Measurements from ENCODE around the gene PGAP2.
"Not testable (repeated sequence)": the region's sequence is repeated elsewhere in the genome, so short reads cannot be mapped to it uniquely, and the experiment has no call there.

Gene PGAP2

DNA sequence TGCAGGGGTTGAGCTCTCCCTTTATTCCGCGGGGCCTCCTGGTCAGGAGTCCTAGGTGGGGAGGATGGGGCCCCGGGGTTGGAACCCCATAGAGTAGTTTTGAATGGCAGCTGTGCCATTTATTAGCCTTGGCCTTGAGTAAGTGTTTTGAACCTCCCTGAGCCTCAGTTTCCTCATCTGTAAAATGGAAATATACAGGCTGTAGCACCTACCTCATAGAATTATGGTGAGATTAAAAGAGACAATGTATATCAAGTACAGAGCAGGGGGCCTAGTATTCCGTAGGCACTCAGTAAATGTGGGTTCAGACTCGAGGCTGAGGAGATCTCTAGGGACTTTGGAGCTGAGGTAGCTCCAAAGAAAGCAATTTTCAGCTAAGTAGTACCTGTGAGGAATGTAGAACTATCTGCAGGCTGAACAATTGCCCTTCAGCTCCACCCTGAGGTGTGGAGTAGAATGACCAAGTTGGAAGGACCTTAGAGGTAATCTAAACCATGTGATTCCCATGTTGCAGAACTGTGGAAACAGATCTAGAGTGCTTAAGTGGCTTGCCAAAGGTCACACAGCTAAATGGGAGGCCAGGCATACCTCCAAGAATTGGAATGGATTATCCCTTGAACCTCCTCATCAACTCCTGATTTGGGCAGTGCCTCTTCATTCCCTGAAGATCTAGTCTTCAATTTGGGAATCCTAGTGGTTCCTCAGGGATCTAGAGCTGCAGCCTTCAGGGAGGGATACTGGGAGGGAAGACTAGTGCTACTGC lies 682 bp downstream of the PGAP2 start:
- no peak for DNase-seq

DNA sequence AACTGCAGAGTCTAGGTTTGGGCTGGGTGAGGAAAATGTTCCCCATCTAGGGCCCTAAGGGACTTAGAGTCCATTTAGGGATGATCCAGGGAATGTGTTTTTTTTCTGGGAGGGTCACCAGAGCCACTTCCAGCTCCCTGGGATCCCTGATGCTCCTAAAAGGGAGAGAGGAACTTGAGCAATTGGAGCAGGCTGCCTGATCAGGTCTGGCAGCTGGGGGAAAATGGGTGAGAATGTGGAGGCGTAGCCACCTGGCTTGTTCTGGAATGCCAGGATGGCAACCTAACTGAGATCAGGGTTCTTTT lies 1.2 kb downstream of the PGAP2 start:
- DNase-seq = no peak

DNA sequence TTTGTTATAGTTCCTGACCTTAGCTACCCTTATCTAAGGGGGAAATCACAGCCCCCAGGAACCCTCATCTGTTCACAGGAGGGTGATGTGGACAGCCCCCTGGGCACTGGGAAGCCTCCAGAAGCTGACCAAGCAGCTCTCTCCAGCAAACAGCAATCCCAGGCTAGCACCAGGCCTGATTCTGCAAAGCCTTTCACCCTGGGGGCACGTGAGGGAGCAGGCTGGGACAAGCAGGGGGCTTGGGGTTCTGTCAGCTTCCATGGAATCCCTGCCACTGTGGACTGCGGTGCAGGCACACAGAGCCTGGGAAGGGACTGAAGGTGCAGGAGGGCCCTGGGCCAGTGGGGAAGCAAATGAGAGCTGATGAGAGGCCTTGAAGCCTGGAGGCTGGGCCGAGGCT lies 2.1 kb downstream of the PGAP2 start:
- no peak for DNase-seq

DNA sequence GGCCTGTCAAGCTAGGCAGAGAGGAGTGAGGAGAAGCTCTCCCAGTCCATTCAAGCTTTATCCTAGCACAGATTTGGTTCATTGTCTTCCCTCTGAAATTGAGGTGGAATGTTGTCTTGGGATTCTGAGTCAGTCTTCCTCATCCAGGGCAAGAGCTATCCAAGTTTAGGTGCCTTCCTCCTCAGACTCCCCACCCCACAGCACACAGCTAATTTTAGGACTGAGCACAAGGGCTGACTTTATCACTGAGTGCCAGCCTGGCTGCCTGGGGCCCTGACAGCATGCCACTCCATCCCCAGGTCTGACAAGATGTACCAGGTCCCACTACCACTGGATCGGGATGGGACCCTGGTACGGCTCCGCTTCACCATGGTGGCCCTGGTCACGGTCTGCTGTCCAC lies 2.6 kb downstream of the PGAP2 start:
- no peak for DNase-seq

DNA sequence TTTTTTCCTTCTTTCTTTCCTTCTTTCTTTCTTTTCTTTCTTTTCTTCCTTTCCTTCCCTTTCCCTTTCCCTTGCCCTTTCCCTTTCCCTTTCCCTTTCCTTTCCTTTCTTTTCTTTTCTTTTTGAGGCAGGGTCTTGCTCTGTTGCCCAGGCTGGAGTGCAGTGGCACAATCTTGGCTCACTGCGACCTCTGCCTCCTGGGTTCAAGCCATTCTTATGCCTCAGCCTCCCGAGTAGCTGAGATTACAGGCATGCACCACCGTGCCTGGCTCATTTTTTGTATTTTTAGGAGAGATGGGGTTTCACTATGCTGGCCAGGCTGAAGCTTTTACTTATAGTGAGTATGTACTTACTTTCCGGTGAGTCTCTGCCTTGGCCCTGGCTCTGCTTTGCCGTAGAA lies 6.5 kb downstream of the PGAP2 start:
- not testable (repeated sequence) for DNase-seq

DNA sequence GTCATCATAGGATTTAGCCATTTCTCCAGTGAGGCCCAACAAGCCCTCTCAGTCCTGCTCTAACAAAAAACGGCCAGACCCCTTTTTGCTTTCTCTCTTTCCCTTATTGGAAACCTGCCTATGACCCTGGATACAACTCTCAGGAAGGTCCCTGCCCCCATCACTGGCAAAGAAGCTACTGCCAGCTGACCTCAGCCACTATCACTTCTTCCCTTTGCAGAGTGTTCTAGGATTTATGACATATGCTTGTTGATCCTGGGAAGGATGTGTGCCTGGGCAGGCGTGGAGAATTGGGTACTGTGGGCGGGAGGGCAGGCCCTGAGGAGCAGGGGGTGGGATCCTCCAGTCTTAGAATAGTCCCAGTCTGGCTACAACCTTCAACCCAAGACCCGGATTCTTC lies 7.5 kb downstream of the PGAP2 start:
- DNase-seq = no peak

DNA sequence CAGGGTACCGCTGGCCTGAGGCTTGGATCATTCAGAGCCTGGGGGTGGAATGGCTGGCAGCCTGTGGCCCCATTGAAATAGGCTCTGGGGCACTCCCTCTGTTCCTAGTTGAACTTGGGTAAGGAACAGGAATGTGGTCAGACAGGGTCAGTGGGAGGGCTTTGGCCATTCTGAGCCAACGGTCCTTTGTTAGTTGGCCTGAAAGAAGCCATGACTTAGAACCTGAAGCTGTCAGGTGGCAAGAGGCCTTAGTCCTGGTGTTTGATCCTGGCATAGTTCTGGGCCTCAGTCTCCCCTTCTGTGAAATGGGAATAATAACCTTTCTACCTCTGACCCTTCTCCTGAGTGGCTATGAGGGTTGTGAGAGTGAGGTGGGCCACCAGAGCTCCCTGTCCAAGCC lies 8.3 kb downstream of the PGAP2 start:
- no peak for DNase-seq

DNA sequence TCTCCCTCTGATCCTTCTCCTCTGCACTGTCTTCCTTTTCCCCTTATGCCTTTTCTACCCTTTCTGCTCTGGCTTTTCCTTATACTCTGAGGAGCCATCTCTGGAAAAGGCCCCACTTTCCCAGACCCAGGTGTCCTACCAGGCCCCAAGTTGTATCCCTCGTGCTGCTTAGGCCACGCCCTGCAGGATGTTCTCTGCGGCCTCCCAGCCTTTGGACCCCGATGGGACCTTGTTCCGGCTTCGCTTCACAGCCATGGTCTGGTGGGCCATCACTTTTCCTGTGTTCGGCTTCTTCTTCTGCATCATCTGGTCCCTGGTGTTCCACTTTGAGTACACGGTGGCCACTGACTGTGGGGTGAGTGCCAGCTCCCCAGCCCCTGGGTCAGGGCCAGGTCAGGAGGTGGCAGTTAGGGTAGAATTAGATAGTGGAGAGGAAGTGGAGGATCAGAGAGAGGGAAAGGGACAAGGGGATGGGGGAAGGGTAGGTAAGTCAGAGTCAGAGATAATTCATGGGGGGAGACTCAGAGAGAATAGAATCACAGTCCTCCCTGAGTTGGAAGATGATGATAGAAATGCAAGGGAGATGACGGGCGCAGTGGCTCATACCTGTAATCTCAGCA lies 8.9 kb downstream of the PGAP2 start:
- no peak for DNase-seq

DNA sequence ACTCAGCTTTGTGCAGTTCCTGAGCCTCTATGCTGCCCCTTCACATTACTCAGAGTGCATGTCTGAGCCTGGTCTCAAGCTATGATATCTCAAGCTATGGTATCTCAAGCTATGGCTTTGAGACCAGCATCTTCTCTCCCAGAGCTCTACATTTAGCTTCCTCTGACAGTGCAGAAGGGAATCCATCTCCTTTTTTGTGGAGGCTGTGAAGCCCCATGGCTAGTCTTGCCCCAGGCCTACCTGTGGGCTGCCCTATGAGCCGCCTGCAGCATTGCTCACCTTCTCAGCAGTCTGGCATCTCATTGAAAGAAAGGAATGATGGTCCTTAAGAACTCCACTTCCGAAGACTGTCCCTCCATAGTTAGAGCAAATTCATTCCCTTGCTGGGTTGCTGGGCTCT lies 12.6 kb downstream of the PGAP2 start:
- no peak for DNase-seq

DNA sequence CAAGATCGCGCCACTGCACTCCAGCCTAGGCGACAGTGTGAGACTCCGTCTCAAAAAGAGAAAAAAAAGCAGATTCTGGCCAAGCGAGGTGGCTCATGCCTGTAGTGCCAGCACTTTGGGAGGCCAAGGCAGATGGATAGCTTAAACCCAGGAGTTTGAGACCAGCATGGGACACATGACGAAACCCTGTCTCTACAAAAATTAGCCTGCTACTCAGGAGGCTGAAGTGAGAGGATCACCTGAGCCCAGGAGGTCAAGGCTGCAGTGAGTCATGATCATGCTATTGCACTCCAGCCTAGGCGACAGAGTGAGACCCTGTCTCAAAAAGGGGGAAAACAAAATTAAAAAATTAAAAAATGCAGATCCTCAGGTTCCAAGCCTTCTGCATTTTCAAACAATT lies 14.0 kb downstream of the PGAP2 start:
- DNase-seq = no peak

DNA sequence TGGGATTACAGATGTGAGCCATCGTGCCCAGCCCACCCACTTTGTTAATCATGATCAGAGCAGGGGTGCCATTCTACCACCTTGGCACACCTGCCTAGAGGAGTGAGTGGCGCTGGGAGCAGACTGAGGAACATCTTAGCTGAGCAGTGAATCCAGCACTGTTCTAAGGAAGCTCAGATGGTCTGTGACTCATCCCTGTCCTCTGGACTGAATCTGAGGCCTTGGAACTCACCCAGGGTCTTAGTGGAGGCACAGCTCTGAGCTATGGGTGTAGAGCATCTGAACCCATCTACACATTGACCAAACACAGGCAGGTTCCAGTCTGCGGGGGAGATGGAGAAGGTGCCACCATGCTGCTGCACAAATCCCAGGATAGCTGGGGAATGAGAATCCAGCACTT lies 14.9 kb downstream of the PGAP2 start:
- DNase-seq = no peak

DNA sequence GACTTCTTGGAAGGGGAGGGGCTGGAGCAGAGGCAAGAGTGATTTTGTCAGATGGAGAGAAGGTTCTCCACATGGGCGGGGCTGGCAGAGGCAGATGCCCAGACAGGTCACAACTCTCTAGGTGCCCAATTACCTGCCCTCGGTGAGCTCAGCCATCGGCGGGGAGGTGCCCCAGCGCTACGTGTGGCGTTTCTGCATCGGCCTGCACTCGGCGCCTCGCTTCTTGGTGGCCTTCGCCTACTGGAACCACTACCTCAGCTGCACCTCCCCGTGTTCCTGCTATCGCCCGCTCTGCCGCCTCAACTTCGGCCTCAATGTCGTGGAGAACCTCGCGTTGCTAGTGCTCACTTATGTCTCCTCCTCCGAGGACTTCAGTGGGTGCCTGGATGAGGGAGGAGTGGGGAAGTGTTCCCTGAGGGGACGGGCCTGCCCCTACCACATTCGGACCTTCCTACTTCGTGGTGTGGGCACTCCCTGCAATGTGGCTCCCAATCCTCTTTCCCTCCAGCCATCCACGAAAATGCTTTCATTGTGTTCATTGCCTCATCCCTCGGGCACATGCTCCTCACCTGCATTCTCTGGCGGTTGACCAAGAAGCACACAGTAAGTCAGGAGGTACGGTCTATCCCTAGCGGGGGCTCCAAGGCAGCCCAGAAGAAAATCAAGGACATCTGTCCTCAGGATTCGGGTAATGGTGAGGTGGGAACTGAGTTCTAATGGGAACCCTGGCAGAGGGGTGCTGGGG lies 15.6 kb downstream of the PGAP2 start:
- no peak for DNase-seq

DNA sequence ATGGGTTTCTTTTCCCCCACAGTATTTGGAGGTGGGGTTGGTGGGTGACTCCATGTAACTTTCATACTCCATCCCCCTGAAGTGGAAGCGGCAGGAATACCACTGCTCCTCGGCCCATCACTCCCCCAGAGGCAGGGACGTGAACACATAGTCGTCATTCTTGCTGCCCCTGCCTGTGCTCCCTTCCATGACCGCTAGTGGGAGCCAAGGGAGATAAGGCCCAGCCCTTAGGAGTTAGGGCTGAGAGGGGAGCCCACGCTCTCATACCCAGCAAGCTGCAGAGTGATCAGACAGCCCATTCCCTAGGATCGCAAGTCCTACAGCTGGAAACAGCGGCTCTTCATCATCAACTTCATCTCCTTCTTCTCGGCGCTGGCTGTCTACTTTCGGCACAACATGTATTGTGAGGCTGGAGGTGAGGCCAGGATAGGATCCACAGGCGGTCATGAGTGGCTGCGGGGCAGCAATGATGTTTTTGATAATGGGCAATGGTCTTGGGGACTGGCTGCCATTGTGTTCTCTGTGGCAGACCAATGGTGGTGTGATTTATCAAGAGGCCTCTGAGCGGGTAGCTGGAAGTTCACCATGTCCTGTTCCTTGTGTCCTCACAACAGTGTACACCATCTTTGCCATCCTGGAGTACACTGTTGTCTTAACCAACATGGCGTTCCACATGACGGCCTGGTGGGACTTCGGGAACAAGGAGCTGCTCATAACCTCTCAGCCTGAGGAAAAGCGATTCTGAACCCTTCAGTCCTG lies 16.5 kb downstream of the PGAP2 start:
- DNase-seq = peak; percentile 83 to 84

DNA sequence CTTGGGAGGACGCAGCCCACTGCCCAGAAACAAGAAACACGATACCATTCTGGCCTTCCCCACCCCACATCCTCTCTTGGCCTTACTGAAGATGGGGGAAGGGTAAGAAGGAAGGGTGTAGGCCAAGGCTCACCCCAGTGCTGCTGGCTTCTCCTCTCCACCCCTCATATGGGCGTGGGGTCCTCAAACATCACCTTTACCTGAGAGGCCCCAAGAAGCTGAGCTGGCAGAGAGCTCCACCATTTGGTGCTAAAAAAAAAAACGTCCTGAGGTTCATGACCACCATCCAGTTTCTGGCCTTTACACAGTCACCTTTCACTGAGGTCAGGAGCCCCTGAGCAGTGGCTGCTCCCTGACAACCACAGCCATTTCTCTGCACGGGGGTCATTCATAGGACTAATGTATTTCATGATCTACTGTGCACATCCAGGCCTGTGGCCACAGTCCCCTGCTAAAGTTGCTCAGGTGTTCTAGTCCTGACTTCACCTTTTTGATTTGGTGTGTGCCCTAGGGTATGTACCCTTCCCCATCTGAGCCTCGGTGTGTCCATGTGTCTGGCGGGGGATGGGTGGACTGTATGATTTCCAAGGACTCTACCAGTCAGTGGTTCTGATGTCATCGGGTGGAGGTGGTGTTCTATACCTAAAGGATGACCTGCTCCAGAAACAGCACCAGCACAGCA lies 17.3 kb downstream of the PGAP2 start:
- no peak for DNase-seq

DNA sequence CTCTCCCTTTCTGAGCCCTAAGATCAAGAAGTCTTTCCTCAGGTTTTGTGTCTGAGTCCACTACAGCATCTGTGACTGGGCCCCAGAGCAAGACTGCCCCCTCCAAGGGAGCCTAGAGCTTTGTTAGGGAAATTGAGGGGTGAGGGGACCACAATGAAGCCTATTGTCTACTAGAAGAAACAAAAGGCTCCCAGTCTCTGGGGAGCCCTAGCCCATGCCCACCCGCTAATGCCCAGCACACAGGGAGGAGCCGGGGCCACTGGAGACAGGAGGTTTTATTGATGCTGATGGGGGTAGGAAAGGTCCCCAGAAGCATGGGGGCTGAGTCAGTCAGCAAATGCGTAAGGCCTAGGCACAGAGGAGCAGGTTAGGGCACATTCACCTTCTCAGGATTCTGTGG lies 18.4 kb downstream of the PGAP2 start:
- no peak for DNase-seq

DNA sequence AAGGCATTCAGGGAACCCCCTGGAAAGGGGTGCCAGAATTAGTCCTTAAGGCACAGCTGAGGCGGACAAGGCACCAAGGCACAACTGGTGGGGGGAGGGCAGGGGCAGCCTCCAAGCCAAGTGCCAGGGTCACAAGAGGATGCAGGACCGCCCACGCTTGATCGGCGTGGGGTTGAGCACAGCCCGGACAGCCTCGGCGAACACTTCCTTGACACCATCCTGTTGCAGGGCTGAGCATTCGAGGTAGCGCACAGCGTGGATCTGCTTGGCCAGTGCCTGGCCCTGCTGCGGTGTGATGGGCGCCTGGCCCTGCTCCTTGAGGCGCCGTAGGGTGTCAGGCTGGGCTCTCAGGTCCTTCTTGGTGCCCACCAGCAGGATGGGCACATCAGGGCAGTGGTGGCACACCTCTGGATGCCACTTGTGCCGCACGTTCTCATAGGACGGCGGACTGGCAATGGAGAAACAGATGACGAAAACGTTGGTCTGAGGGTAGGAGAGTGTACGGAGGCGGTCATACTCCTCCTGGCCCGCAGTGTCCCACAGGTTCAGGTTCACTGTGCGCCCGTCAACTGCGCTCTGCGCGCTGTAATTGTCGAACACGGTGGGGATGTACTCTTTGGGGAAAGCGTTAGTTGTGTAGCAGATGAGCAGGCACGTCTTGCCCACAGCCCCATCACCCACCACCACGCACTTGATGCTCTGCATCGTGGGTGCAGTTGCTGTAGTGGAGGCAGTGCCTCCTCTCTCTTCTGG lies 19.2 kb downstream of the PGAP2 start:
- DNase-seq = no peak

DNA sequence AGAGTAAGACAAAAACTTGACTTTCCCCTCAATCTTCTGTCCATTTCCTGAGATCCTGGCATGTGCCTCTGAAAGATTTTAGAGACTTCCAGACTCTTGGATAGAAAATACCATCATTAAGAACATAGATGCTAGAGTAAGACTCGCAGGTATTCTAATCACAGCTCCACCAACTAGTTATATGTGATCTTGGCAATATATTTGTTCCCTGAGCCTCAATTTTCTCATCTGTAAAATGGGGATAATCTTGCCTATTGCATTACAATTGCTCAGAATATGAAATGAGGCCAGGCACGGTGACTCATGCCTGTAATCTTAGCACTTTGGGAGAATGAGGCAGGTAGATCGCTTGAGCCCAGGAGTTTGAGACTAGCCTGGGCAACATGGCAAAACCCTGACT lies 21.7 kb downstream of the PGAP2 start:
- DNase-seq = no peak

DNA sequence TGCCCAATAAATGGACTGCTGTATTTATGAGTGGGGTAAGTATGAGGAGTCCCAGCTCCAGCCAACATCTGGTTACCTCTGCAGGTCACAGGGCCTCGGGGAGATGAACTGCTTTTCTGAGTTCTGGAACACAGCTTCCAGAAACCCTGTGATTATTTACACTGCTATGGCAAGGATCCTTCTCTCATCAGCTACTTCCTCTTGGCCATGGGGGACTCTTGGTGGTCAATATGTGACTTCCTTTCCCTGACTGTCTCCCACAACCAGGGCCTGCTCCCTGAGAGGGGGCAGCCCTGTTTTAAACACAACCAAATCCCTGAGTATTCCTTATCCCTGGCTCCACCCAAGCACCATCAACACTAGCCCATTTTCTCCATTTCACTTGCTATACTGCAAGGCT lies 22.4 kb downstream of the PGAP2 start:
- no peak for DNase-seq

DNA sequence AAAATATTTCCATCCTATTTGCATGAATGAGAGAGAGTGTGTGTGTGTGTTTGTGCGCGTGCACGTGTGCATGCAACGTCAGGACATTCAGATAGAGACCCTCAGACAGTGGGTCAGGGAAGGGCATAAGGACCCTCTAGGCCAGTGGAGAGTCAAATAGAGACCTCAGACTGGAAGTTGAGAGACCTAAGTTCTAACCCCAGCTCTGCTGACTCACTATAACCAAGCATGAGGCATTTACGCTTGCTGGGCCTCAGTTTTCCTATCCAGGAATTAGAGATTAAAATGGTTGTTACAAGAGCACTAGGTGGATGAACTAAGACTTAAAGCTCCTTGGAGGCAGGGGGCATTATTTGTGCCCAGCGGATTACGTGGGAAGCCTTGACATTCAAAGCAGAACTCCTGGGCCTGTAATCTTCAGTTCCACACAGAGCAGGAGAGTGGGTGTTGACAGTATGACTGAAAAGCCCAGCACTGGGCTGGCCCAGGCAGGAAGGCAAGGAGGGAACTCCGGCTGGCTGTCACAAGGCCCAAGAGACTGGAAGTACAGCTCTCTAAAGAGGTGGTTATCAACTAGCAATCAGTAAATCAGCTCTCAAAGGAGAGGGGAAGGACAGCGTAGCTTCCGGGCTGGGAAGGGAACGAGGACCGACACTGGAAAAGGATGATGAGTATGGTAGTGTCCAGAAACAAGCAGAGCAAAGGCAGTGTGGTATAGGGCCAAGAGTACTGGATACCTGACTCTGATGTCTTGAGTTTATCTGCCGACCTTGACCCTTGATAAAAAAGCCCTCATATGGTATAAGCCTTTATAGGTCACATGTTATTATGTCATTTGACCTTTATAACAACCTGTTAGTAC lies 23.2 kb downstream of the PGAP2 start:
- DNase-seq = no peak

DNA sequence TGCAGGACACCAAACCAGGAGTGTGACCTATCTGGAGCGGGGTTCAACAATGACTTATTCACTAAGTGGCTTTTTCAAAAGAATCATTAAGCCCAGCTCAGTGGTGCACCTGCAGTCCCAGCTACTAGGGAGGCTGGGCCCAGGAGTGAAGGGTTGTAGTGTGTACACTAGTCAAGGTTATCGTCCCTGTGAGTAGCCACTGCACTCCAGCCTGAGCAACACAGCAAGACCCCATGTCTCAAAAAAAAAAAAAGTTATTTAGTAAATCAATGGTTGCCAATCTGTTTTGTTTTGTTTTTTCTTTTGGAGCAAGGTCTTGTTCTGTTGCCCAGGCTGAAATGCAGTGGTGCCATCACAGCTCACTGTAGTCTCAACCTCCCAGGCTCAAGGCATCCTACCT lies 24.5 kb downstream of the PGAP2 start:
- no peak for DNase-seq

DNA sequence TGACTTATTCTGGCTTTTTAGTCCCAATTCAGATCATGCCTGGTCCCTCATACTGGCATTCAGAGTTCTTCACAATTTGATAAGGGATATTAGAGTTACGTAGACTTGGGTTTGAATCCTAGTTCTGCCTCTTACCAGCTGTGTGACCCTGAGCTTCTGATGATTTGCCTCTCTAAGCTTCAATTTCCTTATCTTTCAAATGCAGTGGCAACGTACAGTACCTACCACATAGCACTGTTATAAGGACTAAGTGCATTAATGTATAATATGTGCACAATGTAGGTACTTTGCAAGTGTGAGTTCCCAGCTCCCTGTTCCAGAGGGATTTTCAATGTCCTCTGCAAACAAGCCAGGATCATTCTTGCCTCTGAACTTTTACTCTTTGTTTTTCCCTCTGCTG lies 25.1 kb downstream of the PGAP2 start:
- DNase-seq = no peak

DNA sequence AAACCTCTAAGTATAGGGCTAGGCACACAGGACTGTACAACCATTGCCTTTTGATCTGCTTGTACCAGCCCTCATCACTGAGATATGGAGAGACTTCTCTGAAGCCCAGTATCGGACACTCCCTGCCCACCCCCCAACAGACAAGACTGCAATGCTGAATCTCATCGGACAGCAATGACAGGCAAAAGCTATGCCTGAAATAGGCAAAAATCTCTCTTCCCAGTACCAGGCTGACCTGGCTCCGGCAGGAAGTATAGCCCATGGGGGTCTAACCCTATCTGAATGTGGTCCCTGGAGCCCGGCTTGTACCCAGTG lies 25.9 kb downstream of the PGAP2 start:
- DNase-seq = no peak
